ENCODE data around the gene SPCS2. TPM values are rescaled to one million over a fixed set of nuclear protein-coding genes. Genes with fewer than 3 reads are reported as not detected.

The SPCS2 gene
- total RNA-seq, 1 donor from 2014 or later, result 112 TPM

GRCh38 chr11:74929431-74930363 lies 19.4 kb upstream of the SPCS2 start:
- H3K36me3 Mint-ChIP-seq (ENCODE audit: unreplicated experiment), result no peaks in the 10 kb centered on the region
- peak; percentile 45 for DNase-seq
- H3K4me3 Mint-ChIP-seq (ENCODE audit: unreplicated experiment), result no peak overlapping the region
- no peaks in the 10 kb centered on the region for H3K4me1 Mint-ChIP-seq (ENCODE audit: low read depth, unreplicated experiment)
- TF ChIP-seq CTCF (IDR thresholded peaks at IDR 0.05; ENCODE audit: partially characterized antibody, unreplicated experiment), result peak; percentile 85
- peaks cover 2% of the 10 kb centered on the region for H3K27me3 Mint-ChIP-seq (ENCODE audit: unreplicated experiment)
- H3K9me3 Mint-ChIP-seq (ENCODE audit: unreplicated experiment), result no peaks in the 10 kb centered on the region
- no peak overlapping the region for H3K27ac Mint-ChIP-seq (ENCODE audit: unreplicated experiment)

- no peak overlapping the region for H3K27ac Mint-ChIP-seq (ENCODE audit: unreplicated experiment)
- H3K4me1 Mint-ChIP-seq (ENCODE audit: low read depth, unreplicated experiment), result no peaks in the 10 kb centered on the region
- no peaks in the 10 kb centered on the region for H3K36me3 Mint-ChIP-seq (ENCODE audit: unreplicated experiment)
- no peak for DNase-seq
- no peak overlapping the region for H3K4me3 Mint-ChIP-seq (ENCODE audit: unreplicated experiment)
- H3K27me3 Mint-ChIP-seq (ENCODE audit: unreplicated experiment), result peaks cover 2% of the 10 kb centered on the region
- TF ChIP-seq CTCF (IDR thresholded peaks at IDR 0.05; ENCODE audit: partially characterized antibody, unreplicated experiment), result no peak
- H3K9me3 Mint-ChIP-seq (ENCODE audit: unreplicated experiment), result no peaks in the 10 kb centered on the region
Observed at GRCh38 chr11:74932169-74932568, 16.9 kb upstream of the SPCS2 start.

- Mint-ChIP-seq H3K27ac (ENCODE audit: unreplicated experiment) (no peak overlapping the region), H3K27me3 (ENCODE audit: unreplicated experiment) (peaks cover 2% of the 10 kb centered on the region), H3K4me3 (ENCODE audit: unreplicated experiment) (no peak overlapping the region), H3K36me3 (ENCODE audit: unreplicated experiment) (no peaks in the 10 kb centered on the region), H3K4me1 (ENCODE audit: low read depth, unreplicated experiment) (no peaks in the 10 kb centered on the region), H3K9me3 (ENCODE audit: unreplicated experiment) (no peaks in the 10 kb centered on the region)
- no peak for DNase-seq
- TF ChIP-seq CTCF (IDR thresholded peaks at IDR 0.05; ENCODE audit: partially characterized antibody, unreplicated experiment), result no peak
Observed at GRCh38 chr11:74932797-74933196, 16.3 kb upstream of the SPCS2 start.

GRCh38 chr11:74933765-74934164 lies 15.3 kb upstream of the SPCS2 start:
- H3K36me3 Mint-ChIP-seq (ENCODE audit: unreplicated experiment), result no peaks in the 10 kb centered on the region
- no peaks in the 10 kb centered on the region for H3K4me1 Mint-ChIP-seq (ENCODE audit: low read depth, unreplicated experiment)
- no peak for TF ChIP-seq CTCF (IDR thresholded peaks at IDR 0.05; ENCODE audit: partially characterized antibody, unreplicated experiment)
- DNase-seq, result no peak
- no peaks in the 10 kb centered on the region for H3K9me3 Mint-ChIP-seq (ENCODE audit: unreplicated experiment)
- peaks cover 2% of the 10 kb centered on the region for H3K27me3 Mint-ChIP-seq (ENCODE audit: unreplicated experiment)
- H3K4me3 Mint-ChIP-seq (ENCODE audit: unreplicated experiment), result no peak overlapping the region
- no peak overlapping the region for H3K27ac Mint-ChIP-seq (ENCODE audit: unreplicated experiment)

GRCh38 chr11:74935285-74935684 lies 13.8 kb upstream of the SPCS2 start:
- H3K36me3 Mint-ChIP-seq (ENCODE audit: unreplicated experiment), result no peaks in the 10 kb centered on the region
- TF ChIP-seq CTCF (IDR thresholded peaks at IDR 0.05; ENCODE audit: partially characterized antibody, unreplicated experiment), result no peak
- no peak for DNase-seq
- no peaks in the 10 kb centered on the region for H3K9me3 Mint-ChIP-seq (ENCODE audit: unreplicated experiment)
- no peaks in the 10 kb centered on the region for H3K4me1 Mint-ChIP-seq (ENCODE audit: low read depth, unreplicated experiment)
- H3K4me3 Mint-ChIP-seq (ENCODE audit: unreplicated experiment), result no peak overlapping the region
- H3K27me3 Mint-ChIP-seq (ENCODE audit: unreplicated experiment), result peaks cover 3% of the 10 kb centered on the region
- H3K27ac Mint-ChIP-seq (ENCODE audit: unreplicated experiment), result no peak overlapping the region

All from glutamatergic neuron (in vitro differentiated cells).